DND-41 (cell line): ENCODE measurements around the gene PHACTR1.

Source experiments
- EZH2 ChIP-seq: IDR thresholded peaks from 3 replicates; pipeline ENCODE4 v1.6.1; 2012; ENCODE audit warnings: borderline replicate concordance, low read depth, mild to moderate bottlenecking, moderate library complexity, low read length, inconsistent platforms; ENCODE audit not compliant: severe bottlenecking
- TF ChIP-seq, protein P1 (sequence below): IDR thresholded peaks from 2 replicates; pipeline ENCODE4 v1.5.1; 2012; ENCODE audit warnings: borderline replicate concordance, low read length, moderate library complexity, mild to moderate bottlenecking; ENCODE audit not compliant: poor library complexity, severe bottlenecking; ENCODE audit errors: extremely low read depth

DNA sequence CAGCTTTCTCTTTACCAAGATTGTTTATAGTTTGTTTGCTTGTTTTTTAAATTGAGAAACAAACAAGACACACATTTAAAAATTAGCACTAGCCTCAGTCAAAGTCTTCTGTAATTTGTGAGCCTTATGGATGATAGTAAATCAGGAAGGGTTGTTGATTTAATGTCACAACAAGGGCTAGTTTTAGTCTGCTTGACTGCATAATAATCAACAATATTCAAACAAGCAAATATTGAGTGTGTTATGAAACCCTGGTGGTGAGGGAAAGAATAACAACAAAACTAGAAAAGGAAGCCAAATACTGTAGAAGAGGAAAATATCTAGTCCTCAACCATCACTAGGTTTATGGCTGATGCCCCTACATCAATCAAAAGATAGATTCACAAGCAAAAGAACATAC is 383.2 kb downstream of the PHACTR1 start:
- TF ChIP-seq, protein P1, sequence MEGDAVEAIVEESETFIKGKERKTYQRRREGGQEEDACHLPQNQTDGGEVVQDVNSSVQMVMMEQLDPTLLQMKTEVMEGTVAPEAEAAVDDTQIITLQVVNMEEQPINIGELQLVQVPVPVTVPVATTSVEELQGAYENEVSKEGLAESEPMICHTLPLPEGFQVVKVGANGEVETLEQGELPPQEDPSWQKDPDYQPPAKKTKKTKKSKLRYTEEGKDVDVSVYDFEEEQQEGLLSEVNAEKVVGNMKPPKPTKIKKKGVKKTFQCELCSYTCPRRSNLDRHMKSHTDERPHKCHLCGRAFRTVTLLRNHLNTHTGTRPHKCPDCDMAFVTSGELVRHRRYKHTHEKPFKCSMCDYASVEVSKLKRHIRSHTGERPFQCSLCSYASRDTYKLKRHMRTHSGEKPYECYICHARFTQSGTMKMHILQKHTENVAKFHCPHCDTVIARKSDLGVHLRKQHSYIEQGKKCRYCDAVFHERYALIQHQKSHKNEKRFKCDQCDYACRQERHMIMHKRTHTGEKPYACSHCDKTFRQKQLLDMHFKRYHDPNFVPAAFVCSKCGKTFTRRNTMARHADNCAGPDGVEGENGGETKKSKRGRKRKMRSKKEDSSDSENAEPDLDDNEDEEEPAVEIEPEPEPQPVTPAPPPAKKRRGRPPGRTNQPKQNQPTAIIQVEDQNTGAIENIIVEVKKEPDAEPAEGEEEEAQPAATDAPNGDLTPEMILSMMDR: peak; percentile 24
- TF ChIP-seq EZH2: no peak
